Fibroblast of lung (primary cell): ENCODE data around the gene SMPD3.

Source experiments
- CTCF ChIP-seq, 2 donors: IDR thresholded peaks in 1 of 2; conservative IDR thresholded peaks in 1 of 2; 1 replicate in 1 of 2; 2 replicates in 1 of 2; pipeline ENCODE4 v1.5.1; 2011 to 2012; ENCODE audit warnings: low read length in 2 of 2, control low read depth in 1 of 2, inconsistent platforms in 1 of 2, low read depth in 1 of 2, mild to moderate bottlenecking in 1 of 2
- EZH2 ChIP-seq: IDR thresholded peaks from 2 replicates; pipeline ENCODE4 v1.5.1; 2012; ENCODE audit warnings: low read length, control low read depth, mild to moderate bottlenecking; ENCODE audit errors: missing control alignments

- TF ChIP-seq CTCF (conservative IDR thresholded peaks at IDR 0.05 in 1 of 2, IDR thresholded peaks at IDR 0.05 in 1 of 2; ENCODE audit: low read depth in 1 of 2, low read length in 2 of 2): no peak
- TF ChIP-seq EZH2: no peak
Measured at GRCh38 chr16:68371276-68371651, 77.0 kb downstream of the SMPD3 start.
